SJSA1 (cell line): ENCODE measurements around the gene TMEM165. TPM values are rescaled to one million over a fixed set of nuclear protein-coding genes. Genes with fewer than 3 reads are reported as not detected.

ENCODE experiments used
- DNase-seq, 2 experiments: peaks; one replicate each; pipeline ENCODE4 v3.0.0-alpha.2; 2015 to 2020; ENCODE audit warnings: low spot score in 2 of 2, low read depth in 1 of 2
- H3K27ac ChIP-seq: fragments of 250-450 bp; sonication (Bioruptor Pico); 2 replicates; pipeline ENCODE4 v1.5.1; 2020; ENCODE audit warnings: mild to moderate bottlenecking, moderate library complexity
- H3K27me3 ChIP-seq: fragments of 250-450 bp; sonication (Bioruptor Pico); replicated peaks from 2 replicates; pipeline ENCODE4 v1.5.1; 2020; ENCODE audit warnings: mild to moderate bottlenecking, moderate library complexity
- H3K36me3 ChIP-seq: fragments of 250-450 bp; sonication (Bioruptor Pico); 2 replicates; pipeline ENCODE4 v1.5.1; 2020; ENCODE audit warnings: mild to moderate bottlenecking
- H3K4me1 ChIP-seq: fragments of 250-450 bp; sonication (Bioruptor Pico); replicated peaks from 2 replicates; pipeline ENCODE4 v1.6.1; 2021; ENCODE audit warnings: mild to moderate bottlenecking
- H3K4me3 ChIP-seq: fragments of 250-450 bp; sonication (Bioruptor Pico); 2 replicates; pipeline ENCODE4 v1.5.1; 2020; ENCODE audit warnings: mild to moderate bottlenecking
- H3K9me3 ChIP-seq: fragments of 250-450 bp; sonication (Bioruptor Pico); replicated peaks from 2 replicates; pipeline ENCODE4 v1.5.1; 2020; ENCODE audit warnings: mild to moderate bottlenecking
- total RNA-seq: library from RNA; depleted of rRNA; stranded (reverse); fragments of >200 nt; shearing (Covaris generic); gene quantifications from 2 replicates; pipeline ENCODE4 v1.2.3, GENCODE V29; 2014

Gene TMEM165
- total RNA-seq, 1 experiment from 2014 or later: 196 TPM

- H3K27ac ChIP-seq: no peak overlapping the region
These were observed 3.8 kb downstream of the TMEM165 start for GRCh38 chr4:55399581-55399980.

GRCh38 chr4:55405073-55405472 lies 9.3 kb downstream of the TMEM165 start:
- Histone ChIP-seq H3K36me3 (peaks cover 65% of the 10 kb centered on the region), H3K27me3 (no peaks in the 10 kb centered on the region), H3K4me1 (no peaks in the 10 kb centered on the region), H3K27ac (no peak overlapping the region), H3K4me3 (no peak overlapping the region), H3K9me3 (no peaks in the 10 kb centered on the region)
- no peak for DNase-seq

More at GRCh38 chr4:55399581-55399980, 3.8 kb downstream of the TMEM165 start:
- Histone ChIP-seq H3K4me1 (peaks cover 19% of the 10 kb centered on the region), H3K9me3 (0 out of 2 replicates have a peak, but pooled peaks cover 2% of the 10 kb centered on the region), H3K27me3 (no peaks in the 10 kb centered on the region), H3K4me3 (no peak overlapping the region), H3K36me3 (peaks cover 64% of the 10 kb centered on the region)
- DNase-seq: no peak

- Histone ChIP-seq H3K36me3 (peaks cover 58% of the 10 kb centered on the region), H3K27ac (no peak overlapping the region), H3K27me3 (no peaks in the 10 kb centered on the region), H3K9me3 (no peaks in the 10 kb centered on the region), H3K4me3 (no peak overlapping the region), H3K4me1 (no peaks in the 10 kb centered on the region)
- DNase-seq: no peak
These were observed 10.8 kb downstream of the TMEM165 start for GRCh38 chr4:55406545-55406944.

- H3K9me3 ChIP-seq: no peaks in the 10 kb centered on the region
- no peak overlapping the region for H3K27ac ChIP-seq
- no peak overlapping the region for H3K4me3 ChIP-seq
- H3K36me3 ChIP-seq: peaks cover 60% of the 10 kb centered on the region
- H3K4me1 ChIP-seq: no peaks in the 10 kb centered on the region
- no peak for DNase-seq
- H3K27me3 ChIP-seq: no peaks in the 10 kb centered on the region
These were observed 11.4 kb downstream of the TMEM165 start for GRCh38 chr4:55407119-55407518.

- Histone ChIP-seq H3K27me3 (no peaks in the 10 kb centered on the region), H3K4me1 (no peaks in the 10 kb centered on the region), H3K36me3 (peaks cover 60% of the 10 kb centered on the region), H3K27ac (no peak overlapping the region), H3K4me3 (no peak overlapping the region), H3K9me3 (no peaks in the 10 kb centered on the region)
- DNase-seq: no peak
These were observed 12.0 kb downstream of the TMEM165 start for GRCh38 chr4:55407764-55408163.

GRCh38 chr4:55409468-55410171 lies 13.9 kb downstream of the TMEM165 start:
- DNase-seq: no peak
- H3K36me3 ChIP-seq: peaks cover 51% of the 10 kb centered on the region
- H3K4me3 ChIP-seq: no peak overlapping the region
- H3K9me3 ChIP-seq: no peaks in the 10 kb centered on the region
- H3K27me3 ChIP-seq: no peaks in the 10 kb centered on the region
- no peaks in the 10 kb centered on the region for H3K4me1 ChIP-seq
- 0 out of 2 replicates have a peak overlapping the region, but pooled peaks have one; percentile 15 for H3K27ac ChIP-seq

- Histone ChIP-seq H3K27ac (no peak overlapping the region), H3K36me3 (peaks cover 51% of the 10 kb centered on the region), H3K4me3 (no peak overlapping the region)
These were observed 14.7 kb downstream of the TMEM165 start for GRCh38 chr4:55410431-55410830.

GRCh38 chr4:55411621-55412020 lies 15.9 kb downstream of the TMEM165 start:
- Histone ChIP-seq H3K36me3 (peaks cover 50% of the 10 kb centered on the region), H3K4me1 (no peaks in the 10 kb centered on the region), H3K27me3 (no peaks in the 10 kb centered on the region), H3K4me3 (no peak overlapping the region), H3K27ac (no peak overlapping the region), H3K9me3 (no peaks in the 10 kb centered on the region)
- no peak for DNase-seq

More at GRCh38 chr4:55410431-55410830, 14.7 kb downstream of the TMEM165 start:
- no peak for DNase-seq
- Histone ChIP-seq H3K4me1 (no peaks in the 10 kb centered on the region), H3K9me3 (no peaks in the 10 kb centered on the region), H3K27me3 (no peaks in the 10 kb centered on the region)

GRCh38 chr4:55416176-55416575 lies 20.4 kb downstream of the TMEM165 start:
- H3K27me3 ChIP-seq: no peaks in the 10 kb centered on the region
- no peaks in the 10 kb centered on the region for H3K4me1 ChIP-seq
- peaks cover 70% of the 10 kb centered on the region for H3K36me3 ChIP-seq

GRCh38 chr4:55424791-55425190 lies 29.0 kb downstream of the TMEM165 start:
- DNase-seq: no peak
- Histone ChIP-seq H3K36me3 (peaks cover 90% of the 10 kb centered on the region), H3K27me3 (no peaks in the 10 kb centered on the region), H3K27ac (no peak overlapping the region), H3K9me3 (no peaks in the 10 kb centered on the region; the same call in 1 of the 2 replicates), H3K4me3 (no peak overlapping the region), H3K4me1 (peaks cover 3% of the 10 kb centered on the region; the same call in 1 of the 2 replicates)

More at GRCh38 chr4:55416176-55416575, 20.4 kb downstream of the TMEM165 start:
- H3K9me3 ChIP-seq: no peaks in the 10 kb centered on the region
- no peak overlapping the region for H3K27ac ChIP-seq
- DNase-seq: no peak
- no peak overlapping the region for H3K4me3 ChIP-seq

GRCh38 chr4:55431710-55432336 lies 36.1 kb downstream of the TMEM165 start:
- no peak for DNase-seq
- Histone ChIP-seq H3K9me3 (no peaks in the 10 kb centered on the region), H3K4me1 (no peaks in the 10 kb centered on the region), H3K27ac (no peak overlapping the region), H3K36me3 (peaks cover 89% of the 10 kb centered on the region), H3K4me3 (no peak overlapping the region), H3K27me3 (no peaks in the 10 kb centered on the region)

GRCh38 chr4:55435141-55435841 lies 39.5 kb downstream of the TMEM165 start:
- no peak overlapping the region for H3K27ac ChIP-seq
- H3K9me3 ChIP-seq: no peaks in the 10 kb centered on the region
- no peak for DNase-seq
- H3K4me1 ChIP-seq: no peaks in the 10 kb centered on the region
- no peaks in the 10 kb centered on the region for H3K27me3 ChIP-seq
- peaks cover 83% of the 10 kb centered on the region for H3K36me3 ChIP-seq
- H3K4me3 ChIP-seq: no peak overlapping the region

GRCh38 chr4:55437356-55437796 lies 41.6 kb downstream of the TMEM165 start:
- H3K27me3 ChIP-seq: no peaks in the 10 kb centered on the region
- no peaks in the 10 kb centered on the region for H3K4me1 ChIP-seq
- H3K4me3 ChIP-seq: no peak overlapping the region
- H3K27ac ChIP-seq: no peak overlapping the region
- no peaks in the 10 kb centered on the region for H3K9me3 ChIP-seq
- DNase-seq: no peak
- peaks cover 82% of the 10 kb centered on the region for H3K36me3 ChIP-seq

- H3K36me3 ChIP-seq: peaks cover 82% of the 10 kb centered on the region
- H3K27me3 ChIP-seq: no peaks in the 10 kb centered on the region
- no peak overlapping the region for H3K4me3 ChIP-seq
- no peaks in the 10 kb centered on the region for H3K9me3 ChIP-seq
- DNase-seq: no peak
- no peaks in the 10 kb centered on the region for H3K4me1 ChIP-seq
- no peak overlapping the region for H3K27ac ChIP-seq
These were observed 42.1 kb downstream of the TMEM165 start for GRCh38 chr4:55437823-55438222.
